Stimulated activated CD4-positive, alpha-beta T cell treated with anti-CD3 and anti-CD28 coated beads, Interleukin-12 subunit alpha, Interleukin-12 subunit beta, amount 100 ng/mL, for 4 hours (primary cell): ENCODE measurements around the gene BMF.

ENCODE experiments used
- DNase-seq: peaks from one replicate; pipeline ENCODE4 v3.0.0-alpha.2; 2020

BMF gene

GRCh38 chr15:40100947-40101905, 7.5 kb downstream of the BMF start:
- no peak for DNase-seq

- no peak for DNase-seq
Observed at GRCh38 chr15:40100123-40100946, 8.3 kb downstream of the BMF start.

DNA sequence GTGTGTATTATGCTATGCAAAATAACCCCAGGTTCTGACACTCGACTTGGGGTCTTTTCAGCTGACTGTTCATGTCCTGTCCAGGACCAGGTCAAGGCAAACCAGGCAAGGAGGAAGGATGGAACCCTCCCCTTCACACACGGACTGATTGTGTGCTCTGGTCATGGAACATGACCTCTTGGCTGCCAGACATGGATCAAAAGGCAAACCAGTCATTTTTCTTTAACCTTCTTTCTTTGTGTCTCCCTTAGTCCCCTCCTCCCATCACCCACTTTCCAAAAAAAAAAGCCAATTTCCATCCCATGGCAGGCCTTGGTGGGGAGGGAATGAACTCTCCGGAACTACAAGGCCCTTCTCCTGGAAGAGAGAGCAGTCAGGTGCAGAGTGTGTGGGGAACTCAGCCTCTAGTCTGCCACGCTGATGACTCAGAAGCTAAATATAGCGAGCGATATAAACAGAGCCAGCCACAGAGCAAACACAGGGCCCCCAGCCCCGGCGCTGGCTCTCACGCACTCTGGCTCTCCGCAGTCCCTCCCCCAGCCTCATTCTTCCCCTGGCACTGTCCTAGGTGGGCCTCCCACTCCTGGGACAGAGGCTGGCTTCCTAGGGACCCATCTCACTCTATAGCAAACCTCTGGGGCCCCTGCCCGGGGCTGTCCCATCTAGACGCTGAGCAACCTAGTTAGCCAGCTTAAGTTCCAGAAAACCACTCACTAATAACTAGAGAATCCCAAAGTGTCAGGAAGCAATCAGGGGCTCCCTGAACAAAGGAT, 10.0 kb downstream of the BMF start:
- DNase-seq = peak; percentile 63

DNA sequence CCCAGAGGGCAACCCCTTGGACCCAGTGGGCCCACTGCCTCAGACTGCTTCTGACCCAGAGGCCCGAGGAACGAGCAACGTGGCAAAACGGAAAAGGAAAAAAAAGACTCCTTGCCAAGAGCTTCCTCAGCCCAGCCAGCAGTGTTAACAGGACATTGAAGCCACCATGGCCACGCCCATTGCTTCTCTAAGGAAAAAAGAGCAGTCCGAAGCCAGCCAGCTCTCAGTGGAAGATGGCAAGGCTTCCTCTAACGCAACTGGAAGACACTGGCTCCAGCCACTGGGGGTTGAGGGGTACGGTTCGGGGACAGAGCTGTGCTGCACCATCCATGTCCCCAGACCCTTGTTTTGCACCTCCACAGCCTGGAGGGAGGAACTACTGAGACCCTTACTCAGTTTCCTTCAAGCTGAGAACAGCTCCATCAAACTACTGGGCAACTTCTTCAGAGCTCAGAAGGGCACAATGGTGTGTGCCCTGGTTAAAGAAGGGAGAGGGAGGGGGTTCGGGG, 10.7 kb downstream of the BMF start:
- no peak for DNase-seq

DNA sequence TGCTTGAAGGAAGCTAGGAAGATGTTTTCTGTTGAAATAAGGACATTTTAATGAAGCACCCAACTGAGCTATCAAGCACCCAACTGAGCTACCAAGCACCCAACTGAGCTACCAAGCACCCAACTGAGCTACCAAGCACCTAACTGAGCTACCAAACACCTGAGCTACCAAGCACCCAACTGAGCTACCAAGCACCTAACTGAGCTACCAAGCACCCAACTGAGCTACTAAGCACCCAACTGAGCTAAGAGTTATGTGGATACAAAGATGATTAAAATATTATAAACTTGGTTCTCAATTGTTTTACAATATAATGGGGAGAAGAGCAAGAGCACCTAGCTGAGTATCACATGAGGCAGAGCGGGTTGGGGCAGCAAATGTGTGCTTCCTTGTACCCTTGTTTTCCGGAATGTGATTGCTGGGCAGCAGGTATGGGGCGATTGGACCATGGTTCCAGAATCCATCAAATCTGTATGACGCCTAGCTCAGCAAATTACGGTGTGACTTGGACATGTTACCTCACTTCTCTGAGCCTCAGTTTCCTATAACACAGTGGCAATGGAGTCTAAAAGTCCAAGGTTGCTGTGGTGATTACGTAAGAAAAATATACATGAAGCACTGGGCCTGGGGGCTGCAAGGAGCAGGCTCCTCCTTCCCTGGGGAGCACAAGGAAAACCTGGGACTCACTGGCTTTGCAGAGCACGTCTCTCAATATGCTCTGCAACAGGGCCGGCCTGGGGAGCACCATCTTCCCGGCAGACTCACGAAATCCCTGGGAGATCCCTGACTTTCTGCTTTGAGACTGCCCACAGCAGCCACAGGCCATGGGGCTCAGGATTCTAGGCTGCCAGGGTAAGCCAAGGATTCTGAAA, 11.3 kb downstream of the BMF start:
- DNase-seq = no peak

- no peak for DNase-seq
Observed at GRCh38 chr15:40096094-40096891, 12.4 kb downstream of the BMF start.

GRCh38 chr15:40095371-40096093, 13.1 kb downstream of the BMF start:
- DNase-seq = no peak

- DNase-seq = no peak
Observed at GRCh38 chr15:40094156-40094555, 14.5 kb downstream of the BMF start.

DNA sequence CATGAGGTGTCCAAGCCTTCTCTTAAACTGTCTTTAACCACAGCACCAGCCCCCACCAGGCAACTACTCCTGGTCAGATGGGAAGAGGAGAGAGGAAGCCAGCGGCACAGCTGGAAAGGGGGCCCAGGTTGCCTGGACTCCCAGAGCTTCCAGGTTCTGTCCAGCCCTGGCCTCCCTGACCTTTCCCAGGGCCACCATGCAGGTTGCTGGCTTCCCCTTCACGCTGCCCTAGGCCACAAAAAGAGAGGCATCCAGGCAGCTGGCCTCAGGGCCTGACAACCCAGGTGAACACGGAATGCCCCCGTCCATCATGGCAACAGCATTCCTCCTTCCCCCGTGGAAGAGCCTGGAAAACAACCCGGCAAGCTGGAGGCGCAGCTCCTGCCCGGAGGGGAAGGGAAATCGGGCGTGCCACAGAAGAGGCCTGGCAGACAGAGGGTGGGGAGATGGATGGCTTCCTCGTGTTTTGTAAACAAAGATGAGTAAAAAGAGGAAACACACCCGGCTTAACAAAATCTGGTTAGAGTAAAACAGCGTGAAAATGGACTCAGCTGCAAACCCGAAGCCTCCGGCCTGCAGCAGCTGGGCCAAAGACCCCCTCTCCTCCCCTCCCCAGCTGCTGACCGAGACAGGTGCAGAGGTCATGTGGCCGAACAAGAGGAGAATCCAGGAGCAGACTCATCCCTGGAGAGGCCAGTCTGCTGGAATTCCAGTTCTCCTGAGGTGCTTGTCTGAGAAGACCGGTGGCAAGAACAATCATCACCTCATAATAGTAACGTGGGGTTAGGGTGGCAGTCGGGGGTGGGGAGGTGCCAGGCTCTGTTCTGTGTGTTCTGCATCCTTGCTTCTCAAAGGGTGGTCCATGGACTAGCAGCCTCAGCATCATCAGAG, 15.5 kb downstream of the BMF start:
- DNase-seq = no peak

DNA sequence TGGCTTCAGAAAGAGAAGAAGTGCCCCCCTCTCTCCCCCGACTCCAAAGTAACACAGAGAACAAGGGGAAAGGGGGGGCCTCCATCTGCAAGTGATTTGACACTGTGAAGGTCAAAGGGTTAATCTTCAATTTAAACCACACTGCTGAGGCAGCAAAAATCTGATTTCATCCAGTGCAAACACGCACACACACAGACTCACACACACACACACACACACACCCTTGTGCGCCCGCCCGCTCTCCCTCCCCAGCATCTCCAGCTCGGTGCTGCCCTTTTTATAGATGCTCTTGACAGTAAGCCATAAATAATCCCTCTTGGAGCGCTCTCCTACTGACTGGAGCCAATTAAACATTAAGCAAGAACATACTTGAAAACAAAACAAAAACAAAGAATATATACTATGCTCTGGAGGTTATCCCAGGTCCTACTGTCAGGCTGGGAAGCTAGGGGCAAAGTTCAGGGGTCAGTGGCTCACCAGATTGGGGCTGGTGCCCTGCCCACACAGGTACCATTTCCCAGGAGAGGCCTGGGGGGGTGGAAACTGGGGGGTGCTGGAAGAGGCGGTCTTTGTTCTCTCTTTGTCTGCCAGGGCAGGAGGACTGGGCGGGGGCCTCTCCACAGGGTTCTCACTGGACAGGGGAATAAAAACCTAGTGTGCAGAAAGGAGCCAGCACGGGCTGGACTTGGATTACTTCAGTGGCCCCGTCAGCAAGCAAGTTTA, 16.3 kb downstream of the BMF start:
- DNase-seq = no peak

DNA sequence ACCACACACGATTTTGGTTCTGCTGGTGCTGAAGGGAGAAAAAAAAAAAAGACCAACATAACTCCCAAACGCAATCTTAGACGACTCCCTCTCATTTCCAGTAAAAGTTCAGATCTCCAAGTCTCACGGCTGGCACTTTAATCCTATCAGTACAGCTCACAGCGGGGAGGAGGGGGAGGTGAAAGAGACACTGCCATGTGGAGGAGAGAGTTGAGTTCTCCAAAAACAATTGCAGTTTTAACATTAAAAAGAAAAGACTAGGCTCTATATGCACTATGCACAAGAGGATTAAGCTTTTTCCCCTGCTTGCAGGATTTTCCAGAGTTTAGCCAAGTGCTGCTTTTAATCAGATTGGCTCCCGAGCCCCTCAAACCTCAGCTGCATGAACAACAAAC, 16.8 kb downstream of the BMF start:
- no peak for DNase-seq

DNA sequence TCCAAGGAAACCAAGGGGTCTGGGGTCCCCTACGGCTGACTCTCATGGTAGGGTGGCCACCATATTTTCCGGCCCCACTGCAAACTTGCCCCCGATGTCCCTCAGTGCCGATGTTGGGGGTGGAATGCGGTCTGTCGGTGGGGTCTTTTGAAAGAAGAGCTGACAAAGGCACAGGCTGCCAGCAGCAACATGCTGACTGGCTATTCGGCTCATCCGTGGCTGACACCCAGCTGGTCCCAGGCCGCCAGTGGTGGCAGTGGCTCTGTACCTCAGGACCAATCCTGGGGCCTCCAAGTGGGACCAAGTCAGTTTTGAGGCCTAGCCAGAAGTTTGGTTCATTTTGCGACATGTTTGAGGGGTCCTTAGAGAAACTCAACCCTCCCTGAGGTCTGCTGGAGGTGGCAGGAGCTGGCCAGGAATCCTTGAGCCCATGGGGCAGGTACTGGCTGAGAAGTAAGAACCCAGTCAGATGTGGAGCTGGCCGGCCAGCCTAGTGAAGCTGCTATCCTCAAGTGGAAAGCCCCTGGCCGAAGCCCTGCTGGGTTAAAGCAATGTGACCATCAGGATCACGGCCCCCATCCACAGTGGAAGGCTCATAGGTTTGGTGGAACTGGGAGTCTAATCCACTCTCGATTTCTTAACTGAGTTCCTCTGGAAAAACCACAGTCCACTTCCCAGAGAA, 17.8 kb downstream of the BMF start:
- no peak for DNase-seq

DNA sequence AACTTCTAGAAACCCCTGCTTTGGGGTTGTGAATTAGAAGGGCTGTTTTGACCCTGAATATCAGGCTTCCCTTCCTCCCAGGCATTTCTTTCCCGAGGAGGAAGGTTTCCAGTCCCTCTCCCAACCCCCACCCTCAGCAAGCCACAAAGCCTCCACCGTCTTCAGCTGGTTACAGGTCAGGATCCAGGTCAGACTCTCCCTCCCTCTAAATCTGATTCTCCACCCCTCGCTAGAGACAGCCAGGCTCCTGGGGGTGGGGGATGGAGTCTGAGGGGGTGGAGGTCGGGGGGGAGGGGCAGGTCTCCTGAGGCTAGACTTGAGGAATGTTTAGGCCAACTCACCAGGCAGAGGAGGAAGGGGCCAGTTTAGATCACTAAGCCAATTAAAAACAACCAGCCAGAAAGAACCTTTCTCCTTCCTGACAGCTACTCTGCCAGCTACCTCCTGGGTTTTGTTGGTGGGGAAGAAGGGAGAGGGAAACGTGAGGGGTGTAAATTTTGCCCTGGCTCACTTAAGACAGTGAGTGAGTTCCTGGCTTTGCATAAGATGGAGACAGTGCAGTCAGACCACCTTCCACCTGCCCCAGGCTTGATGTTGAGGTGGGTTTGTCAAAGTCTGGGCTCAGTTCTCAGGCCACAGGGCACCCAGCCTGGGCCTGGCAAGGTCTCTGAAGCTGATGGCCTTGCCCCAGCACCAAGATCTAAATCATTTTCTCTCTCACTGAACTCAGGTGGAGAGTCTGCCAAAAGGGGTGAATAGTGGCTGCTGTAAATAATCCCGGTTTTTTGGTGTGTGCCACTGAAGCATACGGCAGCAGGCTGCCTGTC, 19.5 kb downstream of the BMF start:
- no peak for DNase-seq

DNA sequence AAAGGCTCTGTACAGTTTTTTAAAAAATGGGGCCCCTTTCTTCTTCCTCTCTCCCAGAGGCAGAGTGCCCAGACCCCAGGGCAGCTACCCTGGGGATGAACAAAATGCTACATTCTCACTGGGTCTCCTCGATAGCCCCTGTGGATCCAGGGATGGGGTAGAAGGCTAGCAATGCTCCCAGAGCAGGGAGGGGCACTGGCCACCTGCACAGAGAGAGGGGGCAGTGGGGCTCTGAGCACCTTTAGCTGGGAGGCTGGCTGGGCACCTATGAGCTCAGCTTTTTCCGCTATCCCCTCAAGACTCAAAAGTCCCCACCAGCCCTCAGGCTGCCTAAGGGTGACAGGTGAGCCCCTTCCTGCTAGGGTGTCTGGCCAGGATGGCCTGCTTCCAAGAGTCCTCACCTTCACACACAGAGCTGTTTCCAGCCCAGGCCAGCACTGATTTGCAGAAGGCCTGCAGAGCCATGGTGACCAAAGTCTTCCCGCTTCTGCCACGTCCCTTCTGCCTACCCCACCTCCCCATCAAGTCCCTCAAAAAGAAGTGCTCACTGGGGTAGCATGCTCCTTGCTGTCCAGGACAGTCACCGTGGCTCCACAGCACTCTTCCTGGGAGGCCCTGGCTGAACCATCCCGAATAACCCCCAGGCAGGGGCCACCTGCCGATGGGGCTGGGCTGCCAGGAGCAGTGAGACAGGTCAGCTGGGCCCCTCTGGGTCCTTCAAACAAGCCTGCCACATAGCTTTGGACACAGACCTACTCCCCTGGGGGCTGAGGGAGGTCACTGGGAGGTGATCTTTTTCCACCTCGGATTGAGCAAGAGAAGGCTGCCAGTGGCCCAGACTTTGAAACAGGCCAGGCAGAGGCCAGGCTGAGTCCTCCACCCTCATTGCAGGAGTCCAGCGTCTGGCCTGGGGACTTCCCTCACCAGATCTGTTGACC, 20.4 kb downstream of the BMF start:
- no peak for DNase-seq

- DNase-seq = no peak
Observed at GRCh38 chr15:40087068-40087810, 21.4 kb downstream of the BMF start.
